ENCODE measurements around the gene GATAD2A.

GATAD2A gene

GRCh38 chr19:19422156-19422555 is 16.7 kb downstream of the GATAD2A start:
- no peak for DNase-seq

- DNase-seq: no peak
Observed at GRCh38 chr19:19423322-19423721, 17.8 kb downstream of the GATAD2A start.

GRCh38 chr19:19425170-19425875 is 19.8 kb downstream of the GATAD2A start:
- DNase-seq: peak; percentile 6

- no peak for DNase-seq
Observed at GRCh38 chr19:19426216-19426615, 20.7 kb downstream of the GATAD2A start.

- DNase-seq: no peak
Observed at GRCh38 chr19:19426799-19427198, 21.3 kb downstream of the GATAD2A start.

GRCh38 chr19:19427302-19427701 is 21.8 kb downstream of the GATAD2A start:
- DNase-seq: no peak

GRCh38 chr19:19427944-19428343 is 22.5 kb downstream of the GATAD2A start:
- DNase-seq: no peak

GRCh38 chr19:19428746-19429145 is 23.3 kb downstream of the GATAD2A start:
- DNase-seq: no peak

GRCh38 chr19:19429361-19429760 is 23.9 kb downstream of the GATAD2A start:
- no peak for DNase-seq

- DNase-seq: no peak
Observed at GRCh38 chr19:19432732-19433131, 27.3 kb downstream of the GATAD2A start.

- no peak for DNase-seq
Observed at GRCh38 chr19:19433666-19434213, 28.3 kb downstream of the GATAD2A start.

- no peak for DNase-seq
Observed at GRCh38 chr19:19434483-19435045, 29.1 kb downstream of the GATAD2A start.

- DNase-seq: no peak
Observed at GRCh38 chr19:19436137-19436691, 30.7 kb downstream of the GATAD2A start.

- no peak for DNase-seq
Observed at GRCh38 chr19:19438366-19439175, 33.1 kb downstream of the GATAD2A start.

- DNase-seq: no peak
Observed at GRCh38 chr19:19439176-19439482, 33.7 kb downstream of the GATAD2A start.

- DNase-seq: no peak
Observed at GRCh38 chr19:19443283-19443682, 37.8 kb downstream of the GATAD2A start.

GRCh38 chr19:19443902-19444680 is 38.6 kb downstream of the GATAD2A start:
- DNase-seq: no peak

- no peak for DNase-seq
Observed at GRCh38 chr19:19444681-19445155, 39.2 kb downstream of the GATAD2A start.

- DNase-seq: no peak
Observed at GRCh38 chr19:19445288-19445687, 39.8 kb downstream of the GATAD2A start.

GRCh38 chr19:19445911-19446361 is 40.5 kb downstream of the GATAD2A start:
- DNase-seq: no peak

GRCh38 chr19:19446655-19447437 is 41.4 kb downstream of the GATAD2A start:
- DNase-seq: no peak

Data from NCI-H446 treated with DMSO at 0.1 percent for 48 hours (cell line).